HUES6 (cell line): Measurements from ENCODE around the gene SPATS2.

Experiments
- H3K27ac ChIP-seq: 2 replicates; pipeline ENCODE4 v1.7.0; 2013; ENCODE audit warnings: low read depth, mild to moderate bottlenecking, low read length, inconsistent platforms
- H3K27me3 ChIP-seq: 2 replicates; pipeline ENCODE4 v1.6.1; 2013; ENCODE audit warnings: low read length; ENCODE audit not compliant: control insufficient read depth, insufficient read depth
- H3K36me3 ChIP-seq: 2 replicates; pipeline ENCODE4 v1.6.1; 2013; ENCODE audit warnings: low read length; ENCODE audit not compliant: control insufficient read depth, insufficient read depth
- H3K4me1 ChIP-seq: 2 replicates; pipeline ENCODE4 v1.6.1; 2013; ENCODE audit warnings: low read length; ENCODE audit not compliant: control insufficient read depth, insufficient read depth
- H3K4me3 ChIP-seq: 2 replicates; pipeline ENCODE4 v1.5.1; 2013; ENCODE audit warnings: low read depth, low read length
- H3K9ac ChIP-seq: one replicate; pipeline ENCODE4 v1.6.1; 2013; ENCODE audit warnings: mild to moderate bottlenecking, low read length
- H3K9me3 ChIP-seq: 2 replicates; pipeline ENCODE4 v1.6.1; 2013; ENCODE audit warnings: low read depth, low read length; ENCODE audit not compliant: control insufficient read depth, insufficient read depth

SPATS2 gene

DNA sequence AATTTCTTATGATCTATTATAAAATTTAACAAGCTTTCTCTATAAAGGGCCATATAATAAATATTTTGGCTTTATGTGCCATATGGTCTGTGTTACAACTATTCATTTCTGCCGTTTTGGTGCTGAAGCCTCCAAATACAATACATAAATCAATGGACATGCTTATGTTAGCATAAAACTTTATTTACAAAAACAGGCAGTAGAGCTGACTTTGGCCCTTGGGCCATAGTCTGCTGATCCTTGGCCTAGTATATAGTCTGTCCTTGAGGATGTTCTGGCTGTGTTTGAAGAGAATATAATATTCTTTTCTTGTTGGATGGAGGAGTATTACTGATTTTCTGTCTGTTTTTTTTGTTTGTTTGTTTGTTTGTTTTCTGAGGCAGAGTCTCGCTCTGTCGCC is 81.6 kb downstream of the SPATS2 start:
- Histone ChIP-seq H3K9me3 (peaks cover 6% of the 10 kb centered on the region; the same call in 1 of the 2 replicates), H3K9ac (no peak overlapping the region), H3K27me3 (no peaks in the 10 kb centered on the region), H3K4me3 (no peak overlapping the region), H3K4me1 (no peaks in the 10 kb centered on the region), H3K27ac (no peak overlapping the region), H3K36me3 (no peaks in the 10 kb centered on the region; the same call in 1 of the 2 replicates)

DNA sequence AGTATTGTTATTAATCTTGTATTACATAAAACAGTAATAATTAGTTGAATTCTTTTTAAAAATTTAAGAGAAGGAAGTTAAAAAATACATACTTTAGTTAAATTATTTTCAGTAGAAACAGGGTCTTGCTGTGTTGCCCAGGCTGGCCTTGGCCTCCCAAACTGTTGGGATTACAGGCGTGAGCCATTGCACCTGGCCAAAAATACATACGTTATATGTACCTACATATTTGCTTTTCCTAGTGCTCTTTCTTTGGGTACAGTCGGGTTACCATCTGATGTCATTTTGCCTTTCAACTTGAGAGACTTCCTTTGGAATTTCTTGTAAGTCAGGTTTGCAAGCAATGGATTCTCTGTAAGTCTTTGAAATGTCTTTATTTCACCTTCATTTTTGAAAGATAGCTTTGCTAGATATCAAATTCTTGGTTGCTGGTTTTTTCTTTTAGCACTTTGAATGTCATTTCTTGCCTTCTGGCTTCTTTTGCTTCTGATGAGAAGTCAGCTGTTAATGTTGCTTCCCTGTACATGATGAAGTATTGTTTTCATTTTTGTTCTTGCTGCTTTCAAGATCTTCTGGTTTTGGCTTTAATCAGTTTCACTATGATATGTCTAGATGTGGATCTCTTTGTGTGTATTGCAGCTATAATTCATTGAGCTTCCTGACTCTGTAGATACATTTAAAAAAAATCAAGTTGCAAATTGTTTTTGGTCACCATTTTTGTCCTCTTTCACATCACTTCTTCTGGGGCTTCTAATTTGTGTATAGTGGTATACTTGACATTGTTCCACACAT is 84.4 kb downstream of the SPATS2 start:
- Histone ChIP-seq H3K36me3 (no peaks in the 10 kb centered on the region), H3K4me3 (no peak overlapping the region), H3K27me3 (no peaks in the 10 kb centered on the region), H3K9ac (no peak overlapping the region), H3K4me1 (no peaks in the 10 kb centered on the region), H3K9me3 (no peaks in the 10 kb centered on the region), H3K27ac (no peak overlapping the region)

DNA sequence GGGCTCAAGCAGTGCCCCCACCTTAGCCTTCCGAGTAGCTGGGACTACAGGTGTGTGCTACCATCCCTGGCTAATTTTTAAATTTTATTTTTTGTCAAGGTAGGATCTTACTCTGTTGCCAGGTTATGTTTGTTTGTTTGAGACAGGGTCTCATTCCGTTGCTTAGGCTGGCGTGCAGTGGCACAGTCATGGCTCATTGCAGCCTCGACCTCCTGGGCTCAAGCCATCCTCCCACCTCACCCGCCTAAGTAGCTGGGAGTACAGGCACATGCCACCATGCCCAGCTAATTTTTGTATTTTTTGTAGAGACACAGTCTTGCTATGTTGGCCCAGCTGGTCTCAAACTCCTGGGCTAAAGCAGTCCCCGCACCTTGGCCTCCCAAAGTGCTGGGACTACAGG is 88.2 kb downstream of the SPATS2 start:
- Histone ChIP-seq H3K9ac (no peak overlapping the region), H3K4me1 (no peaks in the 10 kb centered on the region; the same call in 1 of the 2 replicates), H3K27ac (no peak overlapping the region), H3K27me3 (no peaks in the 10 kb centered on the region), H3K36me3 (no peaks in the 10 kb centered on the region), H3K9me3 (no peaks in the 10 kb centered on the region), H3K4me3 (no peak overlapping the region)

DNA sequence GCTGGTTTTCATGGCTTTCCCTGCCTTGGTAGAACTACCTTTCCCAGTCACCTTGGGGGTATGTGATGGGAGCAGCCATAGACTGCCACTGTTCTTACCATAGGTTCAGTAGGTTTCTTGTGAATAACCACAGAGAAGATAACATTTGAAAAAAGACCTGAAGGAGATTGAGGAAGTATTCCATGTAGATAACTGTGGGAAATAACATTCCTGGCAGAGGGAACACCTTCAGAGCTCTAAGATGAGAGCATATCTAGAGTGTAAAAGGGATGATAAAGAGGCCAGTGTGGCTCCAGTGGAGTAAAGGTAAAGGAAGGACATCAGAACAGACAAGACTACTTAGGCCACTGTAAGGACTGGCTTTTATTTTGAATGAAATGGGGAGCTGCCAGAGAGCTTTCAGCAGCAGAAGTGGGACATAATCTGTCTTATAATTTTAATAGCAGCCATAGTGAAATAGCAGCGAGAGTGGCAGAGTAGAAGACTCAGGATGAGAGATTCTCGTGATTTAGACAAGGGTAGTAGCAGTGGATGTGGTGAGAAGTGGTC is 88.9 kb downstream of the SPATS2 start:
- Histone ChIP-seq H3K27me3 (no peaks in the 10 kb centered on the region), H3K4me1 (no peaks in the 10 kb centered on the region; the same call in 1 of the 2 replicates), H3K36me3 (no peaks in the 10 kb centered on the region), H3K9ac (no peak overlapping the region), H3K9me3 (no peaks in the 10 kb centered on the region), H3K27ac (no peak overlapping the region), H3K4me3 (no peak overlapping the region)

DNA sequence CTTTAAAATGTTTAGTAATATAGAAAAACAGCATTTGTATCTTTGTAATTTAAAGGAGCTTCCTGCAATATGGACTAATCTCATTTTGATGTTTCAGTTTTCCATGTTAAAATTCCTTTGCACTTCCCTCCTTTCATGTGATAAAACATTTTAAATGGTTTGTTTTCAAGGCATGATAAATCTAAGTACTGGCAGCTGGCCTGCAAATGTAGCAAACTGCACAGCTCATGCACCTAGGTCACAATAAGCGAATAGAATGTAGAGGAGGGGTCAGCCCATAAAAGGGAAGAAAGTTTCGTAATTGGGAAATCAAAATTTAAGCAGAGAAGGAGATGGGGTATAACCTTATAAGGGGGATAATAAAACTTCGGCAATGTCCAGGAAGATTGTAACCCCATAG is 91.6 kb downstream of the SPATS2 start:
- no peaks in the 10 kb centered on the region for H3K27me3 ChIP-seq
- peaks cover 4% of the 10 kb centered on the region; the same call in 1 of the 2 replicates for H3K36me3 ChIP-seq
- H3K27ac ChIP-seq: no peak overlapping the region; the same call in 1 of the 2 replicates
- H3K9ac ChIP-seq: no peak overlapping the region
- H3K4me1 ChIP-seq: no peaks in the 10 kb centered on the region; the same call in 1 of the 2 replicates
- H3K9me3 ChIP-seq: no peaks in the 10 kb centered on the region
- H3K4me3 ChIP-seq: no peak overlapping the region

DNA sequence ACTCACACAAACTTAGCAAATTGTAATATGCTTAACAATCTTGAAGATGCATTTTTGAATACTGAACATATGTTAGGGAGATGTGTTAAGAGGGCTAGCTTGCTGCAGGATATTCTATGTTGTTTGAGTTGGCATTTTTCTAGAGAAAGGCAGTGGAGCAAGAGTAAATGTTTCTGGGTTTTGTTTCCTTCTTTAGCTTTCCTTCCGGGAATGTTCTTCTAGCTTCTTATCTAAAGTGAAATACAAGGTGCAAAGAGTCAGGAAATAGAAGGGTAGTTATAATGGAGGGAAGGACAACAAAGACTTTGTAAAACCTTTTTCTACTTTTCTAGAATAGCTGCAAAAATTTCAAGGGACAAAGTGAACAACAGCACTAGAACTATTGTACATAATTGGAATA is 94.0 kb downstream of the SPATS2 start:
- no peaks in the 10 kb centered on the region; the same call in 1 of the 2 replicates for H3K4me1 ChIP-seq
- H3K4me3 ChIP-seq: no peak overlapping the region
- H3K27ac ChIP-seq: no peak overlapping the region
- H3K27me3 ChIP-seq: no peaks in the 10 kb centered on the region
- H3K36me3 ChIP-seq: peaks cover 4% of the 10 kb centered on the region; the same call in 1 of the 2 replicates
- no peak overlapping the region for H3K9ac ChIP-seq
- H3K9me3 ChIP-seq: no peaks in the 10 kb centered on the region

DNA sequence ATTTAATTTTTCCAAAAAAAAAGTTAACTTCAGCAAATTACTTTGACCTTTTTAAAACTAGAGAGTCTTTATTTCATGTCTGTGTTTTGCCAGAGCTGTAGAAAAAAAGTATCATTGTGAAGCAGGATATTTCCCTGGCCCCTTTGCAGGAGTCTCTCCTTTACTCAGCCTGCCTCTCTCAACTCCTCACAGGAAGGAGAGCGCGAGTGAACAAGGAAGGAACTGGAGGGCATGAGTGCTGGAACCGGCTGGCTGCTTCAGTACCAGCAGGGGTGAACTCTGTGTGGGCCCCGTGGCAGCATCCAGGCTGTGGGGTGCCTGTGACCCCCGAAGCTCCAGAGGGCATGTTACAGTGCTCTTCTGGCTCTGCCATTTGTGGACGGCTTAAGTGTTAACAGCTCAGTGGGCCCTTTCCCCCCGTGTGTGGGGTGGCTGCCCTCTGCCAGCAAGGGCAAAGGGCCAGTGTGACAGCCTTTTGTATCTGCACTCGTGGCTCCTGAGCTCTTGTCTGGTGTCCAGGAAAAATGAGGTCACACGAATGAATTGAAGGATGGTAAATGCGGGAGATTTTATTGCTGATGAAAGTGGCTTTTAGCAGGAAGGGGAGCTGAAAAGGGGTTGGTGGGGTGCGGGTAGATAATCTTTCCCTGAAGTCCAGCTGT is 95.0 kb downstream of the SPATS2 start:
- Histone ChIP-seq H3K4me3 (no peak overlapping the region), H3K27ac (no peak overlapping the region), H3K27me3 (no peaks in the 10 kb centered on the region), H3K9me3 (no peaks in the 10 kb centered on the region), H3K9ac (no peak overlapping the region), H3K4me1 (no peaks in the 10 kb centered on the region; the same call in 1 of the 2 replicates), H3K36me3 (peaks cover 4% of the 10 kb centered on the region; the same call in 1 of the 2 replicates)

DNA sequence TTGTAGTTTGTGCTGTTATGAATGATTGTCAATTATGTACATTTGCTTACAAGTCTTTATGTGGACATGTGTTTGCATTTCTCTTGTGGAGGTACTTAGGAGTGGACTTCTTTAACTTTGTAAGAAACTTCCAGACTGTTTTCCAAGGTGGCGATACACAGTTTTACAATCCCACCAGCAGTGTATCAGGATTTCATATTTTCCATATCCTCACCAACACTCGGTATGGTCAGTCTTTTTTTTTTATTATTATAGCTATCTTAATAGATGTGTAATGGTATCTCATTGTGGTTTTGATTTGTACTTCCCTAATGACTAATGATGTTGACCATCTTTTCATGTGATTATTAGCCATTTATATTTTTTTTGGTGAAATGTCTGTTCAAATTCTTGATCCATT is 97.9 kb downstream of the SPATS2 start:
- Histone ChIP-seq H3K27me3 (no peaks in the 10 kb centered on the region), H3K4me1 (no peaks in the 10 kb centered on the region), H3K27ac (no peak overlapping the region), H3K36me3 (peaks cover 4% of the 10 kb centered on the region; the same call in 1 of the 2 replicates), H3K9me3 (no peaks in the 10 kb centered on the region), H3K9ac (no peak overlapping the region), H3K4me3 (no peak overlapping the region)

DNA sequence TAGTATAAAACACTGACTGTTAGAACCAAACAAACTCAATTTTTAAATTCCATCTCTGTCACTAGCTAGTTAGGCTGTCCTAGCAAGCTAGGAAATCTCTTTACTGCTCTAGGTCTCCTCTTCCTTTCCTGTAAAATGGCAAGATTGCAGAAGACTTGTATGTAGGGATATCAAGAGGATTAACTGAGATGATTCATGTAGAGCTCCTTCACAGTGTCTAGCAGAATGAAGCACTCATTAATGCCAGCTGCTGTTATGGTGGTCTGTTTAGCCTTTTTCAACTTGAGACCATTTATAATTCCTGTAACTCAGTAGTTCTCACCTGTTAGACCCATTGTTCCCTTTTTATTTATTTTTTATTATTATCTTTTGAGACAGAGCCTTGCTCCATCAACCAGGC is 103.7 kb downstream of the SPATS2 start:
- Histone ChIP-seq H3K9ac (no peak overlapping the region), H3K4me3 (no peak overlapping the region), H3K27ac (no peak overlapping the region), H3K27me3 (no peaks in the 10 kb centered on the region), H3K4me1 (no peaks in the 10 kb centered on the region), H3K36me3 (no peaks in the 10 kb centered on the region), H3K9me3 (no peaks in the 10 kb centered on the region)

DNA sequence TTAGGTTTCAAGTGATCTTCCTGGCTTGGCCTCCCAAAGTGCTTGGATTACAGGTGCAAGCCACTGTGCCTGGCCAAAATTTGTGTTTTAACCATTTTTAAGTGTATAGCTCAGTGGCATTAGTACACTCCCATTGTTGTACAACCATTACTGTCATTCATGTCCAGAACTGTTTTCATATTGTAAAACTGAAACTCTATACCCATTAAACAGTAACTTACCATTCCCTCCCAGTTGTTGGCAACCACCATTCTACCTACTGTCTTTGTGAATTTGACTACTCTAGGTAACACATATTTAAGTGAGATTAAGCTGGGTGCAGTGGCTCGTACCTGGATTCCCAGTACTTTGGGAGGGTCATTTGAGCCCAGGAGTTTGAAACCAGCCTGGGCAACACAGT is 104.3 kb downstream of the SPATS2 start:
- Histone ChIP-seq H3K27me3 (no peaks in the 10 kb centered on the region), H3K4me1 (no peaks in the 10 kb centered on the region)

DNA sequence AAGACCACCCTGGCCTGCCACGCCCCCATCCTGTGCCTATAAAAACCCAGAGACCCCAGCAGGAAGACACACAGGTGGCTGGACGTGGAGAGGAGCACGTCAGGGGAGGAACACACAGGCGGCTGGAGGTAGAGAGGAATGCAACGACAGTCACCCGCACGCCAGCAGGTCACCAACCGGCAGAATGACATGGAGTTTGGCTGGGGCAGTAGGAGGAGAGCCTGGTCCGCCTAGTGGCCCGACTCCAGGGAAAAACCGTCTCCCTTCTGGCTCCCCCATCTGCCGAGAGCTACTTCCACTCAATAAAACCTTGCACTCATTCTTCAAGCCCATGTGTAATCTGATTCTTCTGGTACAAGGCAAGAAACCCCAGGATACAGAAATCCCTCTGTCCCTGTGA is 108.8 kb downstream of the SPATS2 start:
- Histone ChIP-seq H3K4me1 (peaks cover 10% of the 10 kb centered on the region), H3K9ac (no peak overlapping the region), H3K27ac (no peak overlapping the region), H3K36me3 (no peaks in the 10 kb centered on the region), H3K4me3 (no peak overlapping the region), H3K9me3 (no peaks in the 10 kb centered on the region), H3K27me3 (no peaks in the 10 kb centered on the region)

More for the DNA sequence above, 104.3 kb downstream of the SPATS2 start:
- Histone ChIP-seq H3K36me3 (no peaks in the 10 kb centered on the region), H3K9me3 (no peaks in the 10 kb centered on the region), H3K9ac (no peak overlapping the region), H3K27ac (no peak overlapping the region), H3K4me3 (no peak overlapping the region)
